Stimulated activated CD8-positive, alpha-beta memory T cell treated with anti-CD3 and anti-CD28 coated beads, Interleukin-7, amount 100 ng/mL, for 24 hours (primary cell): ENCODE results near the gene KRTAP4-9.
"Not testable (repeated sequence)": the region's sequence is repeated elsewhere in the genome, so short reads cannot be mapped to it uniquely, and the experiment has no call there.

Source experiments
- DNase-seq: peaks from one replicate; pipeline ENCODE4 v3.0.0-alpha.2; 2020; ENCODE audit warnings: low read depth

Gene KRTAP4-9

DNA sequence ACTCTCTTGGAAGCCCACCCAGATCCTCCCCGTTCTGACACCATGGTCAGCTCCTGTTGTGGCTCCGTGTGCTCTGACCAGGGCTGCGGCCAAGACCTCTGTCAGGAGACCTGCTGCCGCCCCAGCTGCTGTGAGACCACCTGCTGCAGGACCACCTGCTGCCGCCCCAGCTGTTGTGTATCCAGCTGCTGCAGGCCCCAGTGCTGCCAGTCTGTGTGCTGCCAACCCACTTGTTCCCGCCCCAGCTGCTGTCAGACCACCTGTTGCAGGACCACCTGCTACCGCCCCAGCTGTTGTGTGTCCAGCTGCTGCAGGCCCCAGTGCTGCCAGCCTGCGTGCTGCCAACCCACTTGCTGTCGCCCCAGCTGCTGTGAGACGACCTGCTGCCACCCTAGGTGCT lies at the start of gene KRTAP4-9:
TSS of gene KRTAP4-9 (plus strand) at position 43 of the 400 bp plus-strand sequence. CDS start at position 43, 0 bp downstream.
- DNase-seq, result not testable (repeated sequence)

DNA sequence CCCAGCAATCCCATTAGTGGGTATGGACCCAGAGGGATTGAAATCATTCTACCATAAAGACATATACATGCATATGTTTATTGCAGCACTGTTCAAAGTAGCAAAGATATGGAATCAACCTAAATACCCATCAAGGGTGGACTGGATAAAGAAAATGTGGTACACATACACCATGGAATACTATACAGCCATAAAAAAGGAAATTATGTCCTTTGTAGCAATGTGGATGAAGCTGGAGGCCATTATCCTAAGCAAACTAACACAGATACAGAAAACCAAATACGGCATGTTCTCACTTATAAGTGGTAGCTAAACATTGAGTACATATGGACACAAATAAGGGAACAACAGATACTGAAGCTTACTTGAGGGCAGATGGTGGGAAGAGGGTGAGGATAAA lies 47.6 kb upstream of the KRTAP4-9 start:
- no peak for DNase-seq

DNA sequence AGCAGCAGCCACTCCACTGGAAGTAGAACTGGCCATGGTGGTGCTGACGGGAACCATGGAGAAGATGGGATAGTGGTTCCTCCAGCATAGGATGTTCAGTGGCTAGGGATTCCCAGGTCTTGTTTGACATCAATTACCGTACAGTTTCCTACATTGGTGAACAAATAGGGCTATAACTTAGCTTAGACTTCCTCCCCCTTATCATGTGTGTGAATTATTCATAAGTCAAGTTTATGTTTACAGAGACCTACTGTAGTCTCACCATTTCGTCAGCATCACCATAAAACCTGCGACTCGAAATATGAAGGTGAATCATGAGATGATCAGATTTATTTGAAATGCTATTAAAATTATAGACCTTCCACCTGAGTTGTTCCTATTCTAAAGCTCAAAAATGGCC lies 46.4 kb upstream of the KRTAP4-9 start:
- no peak for DNase-seq

DNA sequence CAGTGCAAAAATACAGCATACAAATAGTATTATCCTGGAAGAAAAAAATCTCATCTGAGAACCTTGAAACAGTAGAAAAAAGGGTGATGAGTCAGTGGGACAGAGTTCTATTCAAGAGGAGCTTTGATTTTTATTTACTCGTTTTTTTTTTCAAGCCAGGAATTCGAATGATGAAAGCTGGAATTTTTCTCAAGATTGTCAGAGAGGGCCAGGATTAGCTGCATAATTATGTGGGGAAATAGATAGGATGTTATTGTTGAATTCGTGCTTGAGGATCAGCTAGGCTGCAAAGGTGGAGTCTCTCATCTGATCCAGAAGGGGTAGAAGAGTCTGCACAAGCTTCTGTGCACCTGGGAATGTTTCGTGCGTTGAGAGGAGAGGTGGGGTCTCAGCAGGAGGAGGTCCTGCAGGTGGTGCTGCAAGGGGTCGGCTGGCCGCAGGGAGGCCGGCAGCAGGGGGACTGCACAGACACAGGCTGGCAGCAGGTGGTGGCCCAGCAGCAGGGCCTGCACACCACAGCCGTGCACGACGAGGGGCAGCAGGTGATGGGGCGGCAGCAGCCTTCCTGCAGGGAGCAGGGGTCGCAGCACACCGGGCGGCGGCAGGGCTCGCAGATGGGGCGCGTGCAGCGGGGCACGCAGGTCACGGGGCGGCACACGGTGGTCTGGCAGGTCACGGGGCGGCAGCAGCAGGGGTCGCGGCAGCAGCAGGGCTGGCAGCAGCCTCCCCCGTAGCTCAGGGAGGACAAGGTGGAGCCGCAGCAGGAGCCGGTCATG lies 45.7 kb upstream of the KRTAP4-9 start:
- DNase-seq, result not testable (repeated sequence)

DNA sequence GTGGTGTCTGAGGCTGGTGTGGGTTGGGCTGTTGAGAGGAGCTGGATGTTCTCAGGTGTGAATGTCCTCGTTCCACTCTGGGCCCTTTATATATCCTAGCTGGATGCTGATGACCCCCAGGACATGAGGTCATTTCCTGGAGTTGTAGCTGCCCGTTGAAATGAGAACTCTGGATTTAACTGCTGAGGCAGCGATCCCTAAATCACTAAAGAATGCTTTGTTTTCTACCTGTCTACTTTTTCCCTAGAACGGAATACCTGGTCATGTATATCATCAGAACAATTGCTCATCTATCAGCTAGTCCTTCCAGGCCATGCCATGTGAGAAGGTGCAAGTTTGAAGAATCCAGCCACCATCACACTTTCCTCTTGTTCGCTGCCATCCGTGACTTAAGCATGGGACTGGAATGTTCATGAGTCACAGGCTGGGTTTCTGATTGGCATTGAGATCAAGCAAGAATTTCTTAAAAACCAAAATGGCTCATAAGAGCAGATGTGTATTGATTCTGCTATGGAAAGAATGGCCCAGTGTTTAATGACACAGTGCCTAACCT lies 45.1 kb upstream of the KRTAP4-9 start, which contains the start of gene KRTAP2-3:
TSS of gene KRTAP2-3 (minus strand) at position 63 of the 553 bp plus-strand sequence. CDS start 64 bp downstream, outside the sequence.
- DNase-seq, result no peak

DNA sequence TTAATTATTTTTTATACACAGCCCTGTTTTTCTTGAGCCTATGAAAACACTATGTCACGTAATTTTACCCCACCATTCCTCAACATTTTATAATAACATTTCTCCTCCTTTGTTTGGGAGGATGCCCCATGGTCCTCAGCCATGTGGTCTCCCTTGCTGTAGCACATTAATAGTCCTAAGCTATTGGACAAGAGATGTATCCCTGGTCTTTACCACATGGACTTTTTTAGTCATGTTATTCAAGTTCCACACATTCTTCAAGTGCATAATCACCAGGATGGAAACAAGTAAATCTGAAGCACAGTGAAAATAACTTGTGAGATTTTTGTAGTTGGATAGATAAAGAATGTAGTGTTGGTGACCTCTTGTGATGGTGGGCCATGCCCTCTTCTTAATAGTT lies 43.2 kb upstream of the KRTAP4-9 start:
- DNase-seq, result no peak

DNA sequence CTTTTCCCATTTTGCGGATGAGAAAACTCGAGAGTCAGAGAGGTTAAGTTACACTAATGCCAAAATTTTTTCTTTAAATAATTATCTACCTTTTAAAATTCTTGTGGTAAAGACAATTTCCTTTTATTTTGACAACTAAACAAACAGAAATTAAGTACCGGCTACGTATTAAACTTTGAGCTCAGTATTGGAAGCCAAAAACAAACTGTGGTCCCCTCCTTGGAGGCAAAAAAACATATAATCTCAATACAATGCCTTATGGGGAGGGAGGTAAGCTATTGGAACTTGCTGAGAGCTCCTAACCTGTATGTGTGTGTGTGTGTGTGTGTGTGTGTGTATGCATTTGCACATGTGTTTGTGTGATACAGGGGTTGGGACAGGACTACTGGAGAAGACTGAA lies 41.7 kb upstream of the KRTAP4-9 start:
- no peak for DNase-seq

DNA sequence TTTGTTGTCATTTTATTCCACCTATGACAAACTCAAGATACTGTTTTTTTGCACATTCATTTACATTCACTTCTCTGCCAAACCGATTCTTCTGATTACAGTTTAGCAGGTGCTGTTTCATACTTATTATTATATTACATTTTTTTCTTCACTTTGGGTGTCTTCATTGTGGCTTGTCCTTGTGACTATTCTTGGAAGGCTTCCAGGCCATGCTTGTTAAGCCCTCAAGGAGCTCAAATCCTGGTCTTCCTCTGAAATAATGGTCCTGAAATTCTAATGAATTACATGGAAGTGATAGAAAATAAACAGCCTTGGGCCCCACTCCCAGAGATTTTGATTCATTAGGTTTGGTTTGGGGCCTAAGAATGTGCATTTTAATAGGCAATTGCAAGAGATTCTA lies 40.9 kb upstream of the KRTAP4-9 start:
- no peak for DNase-seq

DNA sequence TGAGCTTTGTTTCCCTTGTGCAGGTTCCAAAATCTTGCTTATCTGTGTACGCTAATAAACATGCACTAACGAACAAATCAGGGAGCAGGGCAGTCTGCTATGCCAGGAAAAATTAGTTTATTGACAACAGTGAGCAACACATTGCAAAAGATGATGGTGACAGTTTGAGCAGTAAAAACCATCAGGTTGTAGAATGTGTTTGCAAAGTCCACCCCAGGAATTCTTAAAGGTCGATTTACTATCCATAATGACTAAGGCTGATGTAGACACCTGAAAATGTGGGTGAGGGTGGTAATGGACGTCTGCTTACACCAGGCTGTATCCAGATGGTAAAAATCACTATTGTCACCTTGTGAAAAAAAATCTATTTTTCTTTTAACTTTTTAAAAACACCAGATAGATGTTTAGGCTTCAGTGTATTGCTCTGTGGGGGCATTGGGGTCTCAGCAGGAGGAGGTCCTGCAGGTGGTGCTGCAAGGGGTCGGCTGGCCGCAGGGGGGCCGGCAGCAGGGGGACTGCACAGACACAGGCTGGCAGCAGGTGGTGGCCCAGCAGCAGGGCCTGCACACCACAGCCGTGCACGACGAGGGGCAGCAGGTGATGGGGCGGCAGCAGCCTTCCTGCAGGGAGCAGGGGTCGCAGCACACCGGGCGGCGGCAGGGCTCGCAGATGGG lies 40.0 kb upstream of the KRTAP4-9 start:
- not testable (repeated sequence) for DNase-seq

DNA sequence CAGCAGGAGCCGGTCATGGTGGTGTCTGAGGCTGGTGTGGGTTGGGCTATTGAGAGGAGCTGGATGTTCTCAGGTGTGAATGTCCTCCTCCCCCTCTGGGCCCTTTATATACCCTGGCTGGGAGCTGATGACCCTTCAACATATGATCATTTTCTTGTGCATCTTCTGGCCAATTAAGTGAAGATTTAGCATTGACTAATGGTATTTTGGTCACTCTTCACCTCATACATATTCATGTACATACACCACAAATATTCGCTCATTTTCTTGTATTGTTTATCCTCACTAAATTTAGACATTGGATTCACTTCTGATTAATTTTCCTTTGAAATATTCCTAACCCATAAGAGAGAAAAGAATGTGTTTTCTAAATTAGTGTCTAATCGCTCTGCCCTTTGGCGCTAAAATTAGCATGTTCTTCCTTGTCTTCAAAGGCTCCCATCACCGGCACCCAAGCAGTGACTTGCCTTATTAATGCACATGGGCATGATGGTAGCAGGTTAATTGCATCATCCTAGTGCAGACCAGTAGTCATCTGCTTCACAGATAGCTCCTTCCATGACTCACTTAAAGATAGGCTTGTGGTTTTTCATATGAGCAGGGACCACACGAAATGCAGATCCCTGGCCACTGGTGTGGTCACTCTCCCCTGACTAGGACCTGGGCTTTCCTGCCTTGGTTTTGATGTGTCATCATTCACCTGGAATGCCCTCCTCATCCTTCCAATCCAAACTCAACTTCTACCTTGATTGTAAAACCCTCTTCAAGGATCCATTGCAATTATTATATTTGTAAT lies 39.2 kb upstream of the KRTAP4-9 start, which contains the start of gene KRTAP2-4:
TSS of gene KRTAP2-4 (minus strand) at position 51 of the 796 bp plus-strand sequence. CDS start at position 17, 34 bp downstream.
- no peak for DNase-seq

DNA sequence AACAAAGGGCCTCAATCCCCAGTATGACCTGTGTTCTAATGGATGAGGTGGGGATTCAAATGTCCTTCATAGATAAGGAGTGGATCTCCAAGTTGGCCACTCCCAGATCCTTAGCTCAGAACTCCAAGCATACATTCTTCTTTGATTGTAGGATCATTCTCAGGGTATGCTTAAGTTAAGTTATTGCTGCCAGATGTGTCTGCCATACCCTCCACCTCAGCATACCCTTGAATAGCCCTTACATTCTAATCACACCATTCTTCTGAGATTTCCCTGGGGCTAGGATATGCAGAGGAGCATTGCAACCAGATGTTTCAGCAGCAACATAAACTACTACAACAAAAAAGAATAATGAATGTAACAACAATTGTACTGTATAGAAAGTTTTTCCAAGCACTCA lies 37.9 kb upstream of the KRTAP4-9 start:
- DNase-seq, result no peak

DNA sequence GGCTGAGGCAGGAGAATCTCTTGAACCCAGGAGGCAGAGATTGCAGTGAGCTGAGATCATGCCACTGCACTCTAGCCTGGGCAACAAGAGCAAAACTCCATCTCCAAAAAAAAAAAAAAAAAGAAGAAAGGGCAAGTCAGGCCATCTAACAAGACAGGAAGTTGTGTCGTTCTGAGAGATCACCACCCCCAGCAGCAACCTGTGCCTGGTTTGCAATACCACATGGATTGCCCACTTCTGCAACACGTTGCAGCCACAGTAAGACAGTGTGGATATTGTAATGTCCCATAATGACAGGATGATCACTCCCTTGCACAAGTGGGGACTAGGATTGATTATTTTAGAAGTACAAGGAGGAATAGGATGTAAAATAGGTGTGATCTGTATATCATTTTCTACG lies 36.2 kb upstream of the KRTAP4-9 start:
- no peak for DNase-seq

DNA sequence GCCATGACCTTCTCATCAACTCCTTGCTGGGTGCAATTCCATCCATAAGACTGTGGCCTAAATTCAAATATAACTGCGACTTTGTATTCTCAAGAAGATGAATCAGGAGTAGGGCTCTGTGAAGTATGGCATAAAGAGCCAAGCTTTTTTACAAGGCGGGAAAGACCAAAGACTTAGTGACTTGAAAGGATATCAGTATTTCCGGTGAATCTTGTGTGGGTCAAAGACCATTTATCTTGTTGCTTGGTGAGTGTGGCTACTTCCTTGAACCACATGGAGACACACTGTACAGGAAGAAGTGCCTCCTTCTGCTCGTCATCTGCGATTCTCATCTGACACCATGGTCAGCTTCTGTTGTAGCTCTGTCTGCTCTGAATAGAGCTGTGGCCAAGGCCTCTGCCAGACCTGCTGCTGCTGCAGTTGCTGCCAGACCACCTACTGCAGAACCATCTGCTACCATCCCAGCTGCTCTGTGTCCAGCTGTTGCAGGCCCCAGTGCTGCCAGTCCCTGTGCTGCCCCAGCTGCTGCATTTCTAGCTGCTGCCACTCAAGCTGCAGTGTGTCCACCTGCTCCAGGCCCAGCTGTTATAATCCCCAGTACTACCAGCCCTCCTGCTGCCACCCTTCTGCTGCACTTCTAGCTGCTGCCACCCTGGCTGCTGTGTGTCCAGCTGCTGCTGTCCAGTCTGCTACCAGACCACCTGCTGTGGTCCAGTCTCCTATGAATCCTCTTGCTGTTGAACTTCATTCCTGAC lies 33.4 kb upstream of the KRTAP4-9 start:
- DNase-seq, result no peak

DNA sequence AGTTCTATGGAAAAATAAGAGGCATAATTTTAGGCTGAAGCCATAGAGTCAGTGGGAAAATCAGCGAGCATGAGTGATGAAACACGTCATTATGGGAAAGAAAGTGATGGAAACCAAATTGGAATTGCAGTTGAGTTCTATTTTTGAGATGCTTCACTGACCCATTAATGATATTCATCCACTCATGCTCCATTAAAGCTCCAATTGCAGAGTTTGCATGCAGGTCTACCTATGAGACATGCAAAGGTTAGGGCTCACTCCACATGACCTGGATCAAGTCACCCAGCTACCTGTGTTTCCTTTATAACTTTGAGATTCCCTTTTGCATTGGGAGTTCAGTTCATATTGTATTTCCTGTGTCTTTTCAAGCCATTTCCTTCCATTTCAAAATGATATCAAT lies 31.5 kb upstream of the KRTAP4-9 start:
- no peak for DNase-seq

DNA sequence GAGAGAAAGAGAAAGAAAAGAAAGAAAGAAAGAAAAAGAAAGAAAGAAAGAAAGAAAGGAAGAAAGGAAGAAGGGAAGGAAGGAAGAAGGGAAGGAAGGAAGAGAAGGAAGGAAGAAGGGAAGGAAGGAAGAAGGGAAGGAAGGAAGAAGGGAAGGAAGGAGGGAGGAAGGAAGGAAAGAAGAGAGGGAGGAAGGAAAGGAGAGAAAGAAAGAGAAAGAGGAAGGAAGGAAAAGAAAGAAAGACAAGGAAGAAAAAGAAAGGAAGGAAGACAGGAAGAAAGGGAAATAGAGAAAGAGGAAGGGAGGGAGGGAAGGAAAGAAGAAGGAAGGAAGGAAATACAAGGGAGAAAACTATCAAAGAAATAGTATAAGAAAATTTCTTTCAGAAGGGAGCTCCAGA lies 28.4 kb upstream of the KRTAP4-9 start:
- DNase-seq, result no peak

DNA sequence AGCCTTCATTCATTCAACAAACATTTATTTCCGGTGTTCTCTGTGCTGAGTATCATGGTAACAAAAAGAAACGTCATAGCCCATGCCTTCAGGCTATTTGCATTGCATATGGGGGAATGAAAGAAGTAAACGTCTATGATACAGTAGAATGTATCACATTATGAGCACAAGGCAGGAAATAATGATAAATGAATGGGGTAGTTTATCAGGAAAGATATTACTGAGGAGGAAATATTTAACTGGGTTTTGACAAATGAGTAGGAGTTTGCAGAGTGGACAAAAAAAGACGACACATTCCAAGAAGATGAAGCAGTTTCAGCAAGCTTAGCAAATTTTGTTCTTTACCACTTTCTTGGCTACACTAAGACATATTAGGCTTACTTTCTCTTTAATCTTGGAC lies 22.6 kb upstream of the KRTAP4-9 start:
- no peak for DNase-seq

DNA sequence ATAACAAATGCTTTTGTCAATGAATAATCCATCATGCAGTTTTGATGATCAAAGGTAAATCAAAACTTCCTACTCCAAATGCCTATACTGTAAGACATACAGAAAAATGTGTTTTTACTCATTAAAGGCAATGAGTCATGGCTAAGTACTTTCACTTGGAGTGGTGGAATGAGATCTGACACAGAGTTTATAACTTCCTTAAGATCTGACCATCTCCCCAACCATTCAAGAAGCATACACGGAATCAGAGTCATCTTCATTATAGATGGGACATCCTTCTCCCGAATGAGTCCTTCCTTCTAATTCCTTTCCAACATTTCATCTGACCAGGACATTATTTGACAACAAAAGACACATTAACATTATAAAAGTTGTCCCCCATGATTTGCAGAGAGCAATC lies 21.8 kb upstream of the KRTAP4-9 start:
- DNase-seq, result not testable (repeated sequence)

DNA sequence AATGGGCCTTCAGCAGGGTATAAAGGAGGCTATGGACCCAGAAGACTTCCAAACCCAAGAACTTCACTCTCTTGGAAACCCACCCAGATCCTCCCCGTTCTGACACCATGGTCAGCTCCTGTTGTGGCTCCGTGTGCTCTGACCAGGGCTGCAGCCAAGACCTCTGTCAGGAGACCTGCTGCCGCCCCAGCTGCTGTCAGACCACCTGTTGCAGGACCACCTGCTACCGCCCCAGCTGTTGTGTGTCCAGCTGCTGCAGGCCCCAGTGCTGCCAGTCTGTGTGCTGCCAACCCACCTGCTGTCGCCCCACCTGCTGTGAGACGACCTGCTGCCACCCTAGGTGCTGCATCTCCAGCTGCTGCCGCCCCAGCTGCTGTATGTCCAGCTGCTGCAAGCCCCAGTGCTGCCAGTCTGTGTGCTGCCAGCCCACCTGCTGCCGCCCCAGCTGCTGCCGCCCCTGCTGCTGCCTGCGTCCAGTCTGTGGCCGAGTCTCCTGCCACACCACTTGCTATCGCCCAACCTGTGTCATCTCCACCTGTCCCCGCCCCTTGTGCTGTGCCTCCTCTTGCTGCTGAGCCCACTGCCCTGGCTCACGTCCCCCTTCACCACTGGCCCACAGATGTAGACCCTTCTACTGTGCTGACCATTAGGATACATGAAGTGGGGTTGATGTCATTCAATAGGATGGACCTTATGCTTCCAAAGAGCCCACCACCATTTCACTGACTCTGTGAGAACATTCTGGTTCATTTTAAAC lies 20.9 kb upstream of the KRTAP4-9 start, which contains the start of gene KRTAP4-7:
TSS of gene KRTAP4-7 (plus strand) at position 51 of the 757 bp plus-strand sequence. CDS start at position 108, 57 bp downstream.
- not testable (repeated sequence) for DNase-seq

DNA sequence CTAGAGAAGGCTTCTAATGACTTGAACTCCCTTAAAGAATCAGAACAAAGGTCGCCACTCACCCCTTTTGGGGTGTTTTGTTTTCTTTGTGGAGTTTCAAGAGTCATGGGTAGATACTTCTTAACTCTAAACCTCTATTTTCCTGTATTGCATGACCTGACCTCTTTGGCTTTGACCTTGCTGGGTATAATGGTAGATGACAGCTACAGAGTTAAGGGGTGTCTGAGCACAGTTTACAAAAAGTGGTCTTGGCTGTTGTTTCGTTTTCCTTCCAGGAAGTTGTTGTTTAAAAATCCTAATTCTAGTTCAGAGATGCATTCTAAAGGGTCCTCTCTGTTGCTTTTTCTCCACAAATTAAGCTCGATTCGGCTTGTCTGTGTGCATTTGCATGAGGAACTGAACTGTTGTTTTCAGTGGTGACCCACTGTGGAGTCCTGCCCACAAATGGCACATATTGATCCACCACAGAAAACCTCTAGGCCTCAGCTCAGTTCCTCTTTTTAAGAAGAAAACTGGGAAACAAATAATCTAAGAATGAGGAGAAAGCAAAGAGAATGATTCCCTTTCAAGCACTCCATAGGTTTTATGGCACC lies 16.3 kb upstream of the KRTAP4-9 start:
- not testable (repeated sequence) for DNase-seq

DNA sequence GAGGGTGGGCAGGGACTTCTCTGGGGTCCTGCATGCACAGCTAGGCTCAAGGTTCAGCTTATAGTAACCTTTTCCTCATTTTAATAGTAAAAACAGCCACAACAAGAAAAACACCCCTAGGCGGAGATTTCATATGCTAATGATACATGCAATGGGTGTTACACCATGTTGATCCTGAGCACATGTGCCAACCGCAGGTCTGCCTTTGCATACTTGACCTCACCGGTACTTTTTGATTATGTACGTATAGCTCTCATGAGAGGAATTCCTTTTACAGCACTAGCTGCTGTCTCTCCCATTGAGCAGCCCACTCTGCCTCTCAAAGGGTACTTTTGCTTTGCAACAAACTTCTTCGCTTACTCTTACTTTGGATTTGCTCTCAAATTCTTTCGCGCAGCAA lies 9.1 kb upstream of the KRTAP4-9 start:
- no peak for DNase-seq
